ENCODE measurements around the gene FHAD1. TPM values are rescaled to one million over a fixed set of nuclear protein-coding genes. Genes with fewer than 3 reads are reported as not detected.

Gene FHAD1
- total and polyA plus RNA-seq, 2 donors (not counting 1 experiment from before 2014, with no cell fraction given) = not detected

DNA sequence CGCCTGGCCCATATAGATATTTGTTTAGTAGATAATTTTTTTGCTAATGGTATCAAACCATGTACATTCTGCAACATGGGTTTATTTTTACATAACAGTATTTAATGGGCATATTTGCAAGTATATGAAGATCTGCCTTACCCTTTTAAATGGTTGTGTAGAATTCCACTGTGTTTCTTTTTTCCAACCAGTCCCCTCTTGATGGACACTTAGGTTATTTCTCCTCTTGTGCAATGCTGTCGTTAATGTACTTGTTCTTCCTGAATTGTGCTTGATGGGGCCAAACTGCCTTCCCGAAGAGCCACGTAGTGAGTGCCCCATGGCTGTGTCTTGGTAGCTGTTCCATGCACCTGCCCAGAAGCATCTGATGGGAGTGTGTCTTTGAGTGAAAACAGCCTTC is 123.2 kb downstream of the FHAD1 start:
- intact Hi-C loops (cut with micrococcal nuclease) = no loop called here
- no peaks in the 10 kb centered on the region for H4K20me1 ChIP-seq (ENCODE audit: control insufficient read depth, insufficient read depth, low read length, poor library complexity, severe bottlenecking)
- H3K79me2 ChIP-seq (ENCODE audit: control insufficient read depth, insufficient read depth, low read length) = no peaks in the 10 kb centered on the region
- no peak overlapping the region for H3K9ac ChIP-seq (ENCODE audit: low read length)
- ATAC-seq (ENCODE audit: low read depth) (no peak), DNase-seq (no peak)
- Mint-ChIP-seq H3K27me3 (peaks cover 29% of the 10 kb centered on the region), H3K9me3 (ENCODE audit: insufficient read depth) (no peaks in the 10 kb centered on the region), H3K4me1 (no peaks in the 10 kb centered on the region), H3K4me3 (no peak overlapping the region), H3K27ac (no peak overlapping the region)
- H3K4me2 ChIP-seq (replicated peaks; ENCODE audit: low read depth, low read length, poor library complexity, severe bottlenecking) = no peak overlapping the region
- ChIA-PET POLR2A (no interaction called here), CTCF (no interaction called here)
- no peak overlapping the region for H3K27ac ChIP-seq (ENCODE audit: low read length in 2 of 2)
- no peak overlapping the region for H2AFZ ChIP-seq (ENCODE audit: insufficient read depth, low read depth, low read length, poor library complexity, severe bottlenecking)
- TF ChIP-seq, protein P1, sequence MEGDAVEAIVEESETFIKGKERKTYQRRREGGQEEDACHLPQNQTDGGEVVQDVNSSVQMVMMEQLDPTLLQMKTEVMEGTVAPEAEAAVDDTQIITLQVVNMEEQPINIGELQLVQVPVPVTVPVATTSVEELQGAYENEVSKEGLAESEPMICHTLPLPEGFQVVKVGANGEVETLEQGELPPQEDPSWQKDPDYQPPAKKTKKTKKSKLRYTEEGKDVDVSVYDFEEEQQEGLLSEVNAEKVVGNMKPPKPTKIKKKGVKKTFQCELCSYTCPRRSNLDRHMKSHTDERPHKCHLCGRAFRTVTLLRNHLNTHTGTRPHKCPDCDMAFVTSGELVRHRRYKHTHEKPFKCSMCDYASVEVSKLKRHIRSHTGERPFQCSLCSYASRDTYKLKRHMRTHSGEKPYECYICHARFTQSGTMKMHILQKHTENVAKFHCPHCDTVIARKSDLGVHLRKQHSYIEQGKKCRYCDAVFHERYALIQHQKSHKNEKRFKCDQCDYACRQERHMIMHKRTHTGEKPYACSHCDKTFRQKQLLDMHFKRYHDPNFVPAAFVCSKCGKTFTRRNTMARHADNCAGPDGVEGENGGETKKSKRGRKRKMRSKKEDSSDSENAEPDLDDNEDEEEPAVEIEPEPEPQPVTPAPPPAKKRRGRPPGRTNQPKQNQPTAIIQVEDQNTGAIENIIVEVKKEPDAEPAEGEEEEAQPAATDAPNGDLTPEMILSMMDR (IDR thresholded peaks at IDR 0.05) = no peak
- no peak for TF ChIP-seq EZH2 (IDR thresholded peaks at IDR 0.05; ENCODE audit: borderline replicate concordance, insufficient read depth, low read depth, low read length, poor library complexity, severe bottlenecking)
- no peaks in the 10 kb centered on the region for H3K9me3 ChIP-seq (ENCODE audit: control extremely low read depth in 1 of 3, control insufficient read depth in 2 of 3, insufficient read depth in 1 of 3, low read length in 2 of 3)
- H3K27me3 ChIP-seq (replicated peaks in 1 of 4; ENCODE audit: control extremely low read depth in 1 of 4, control insufficient read depth in 3 of 4, insufficient read depth in 4 of 4, low read length in 3 of 4) = peaks cover 0 to 2% (median 0%) of the 10 kb centered on the region in 4 experiments
- WGBS (ENCODE audit: insufficient coverage) = 91% methylated on average over 2 of the region's 4 CpGs
- H3K4me3 ChIP-seq (ENCODE audit: control extremely low read depth in 1 of 5, extremely low read depth in 1 of 5, insufficient read depth in 1 of 5, low read depth in 2 of 5, low read length in 4 of 5) = no peak overlapping the region
- no peaks in the 10 kb centered on the region for H3K4me1 ChIP-seq (ENCODE audit: control insufficient read depth in 2 of 2, insufficient read depth in 2 of 2, low read length in 2 of 2)
- H3K36me3 ChIP-seq (replicated peaks in 1 of 2; ENCODE audit: control extremely low read depth in 1 of 2, control insufficient read depth in 1 of 2, extremely low read depth in 1 of 2, insufficient read depth in 2 of 2, low read length in 1 of 2) = no peaks in the 10 kb centered on the region

DNA sequence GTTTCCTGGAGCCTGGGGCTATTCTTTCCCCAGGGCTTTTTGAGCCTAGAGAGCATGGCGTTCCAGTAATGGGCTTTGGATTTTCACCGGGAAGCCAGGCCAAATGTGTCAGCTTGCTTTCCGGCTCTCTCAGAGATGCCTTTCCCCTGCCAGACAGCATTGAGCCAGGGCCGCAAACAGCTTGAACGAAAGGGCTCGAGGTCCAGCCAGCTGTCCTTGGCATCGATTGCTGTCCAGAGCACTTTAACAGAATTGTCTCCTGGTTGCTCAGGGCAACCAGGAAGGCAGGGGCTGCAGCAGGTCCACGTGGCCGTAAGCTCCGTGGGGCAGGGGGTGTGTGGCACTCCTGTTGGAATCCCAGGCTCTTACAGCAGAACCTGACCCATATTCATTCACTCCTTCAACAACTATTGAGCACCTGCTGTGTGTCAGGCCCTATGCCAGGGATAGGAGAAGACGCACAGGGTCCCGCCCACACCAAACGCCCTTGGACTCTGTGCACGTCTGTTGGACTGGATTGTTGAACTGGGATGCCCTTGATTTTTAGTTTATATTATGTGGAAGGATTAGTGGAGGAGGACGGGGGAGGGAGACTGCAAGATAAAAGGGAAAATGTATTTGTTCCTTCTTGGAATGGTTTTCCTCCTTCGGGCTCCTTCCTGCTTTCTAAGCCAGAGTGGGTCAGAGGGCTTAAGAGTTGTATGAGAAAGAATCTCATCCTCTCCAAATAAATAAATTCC is 123.9 kb downstream of the FHAD1 start:
- Histone ChIP-seq H3K9me3 (ENCODE audit: control extremely low read depth in 1 of 3, control insufficient read depth in 2 of 3, insufficient read depth in 1 of 3, low read length in 2 of 3) (no peaks in the 10 kb centered on the region), H3K4me3 (ENCODE audit: control extremely low read depth in 1 of 5, extremely low read depth in 1 of 5, insufficient read depth in 1 of 5, low read depth in 2 of 5, low read length in 4 of 5) (no peak overlapping the region), H3K36me3 (replicated peaks in 1 of 2; ENCODE audit: control extremely low read depth in 1 of 2, control insufficient read depth in 1 of 2, extremely low read depth in 1 of 2, insufficient read depth in 2 of 2, low read length in 1 of 2) (no peaks in the 10 kb centered on the region), H3K27me3 (replicated peaks in 1 of 4; ENCODE audit: control extremely low read depth in 1 of 4, control insufficient read depth in 3 of 4, insufficient read depth in 4 of 4, low read length in 3 of 4) (peaks cover 0 to 3% (median 0%) of the 10 kb centered on the region in 4 experiments), H2AFZ (ENCODE audit: insufficient read depth, low read depth, low read length, poor library complexity, severe bottlenecking) (no peak overlapping the region), H4K20me1 (ENCODE audit: control insufficient read depth, insufficient read depth, low read length, poor library complexity, severe bottlenecking) (no peaks in the 10 kb centered on the region), H3K4me1 (ENCODE audit: control insufficient read depth in 2 of 2, insufficient read depth in 2 of 2, low read length in 2 of 2) (no peaks in the 10 kb centered on the region), H3K27ac (ENCODE audit: low read length in 2 of 2) (no peak overlapping the region), H3K4me2 (replicated peaks; ENCODE audit: low read depth, low read length, poor library complexity, severe bottlenecking) (no peak overlapping the region), H3K9ac (ENCODE audit: low read length) (no peak overlapping the region), H3K79me2 (ENCODE audit: control insufficient read depth, insufficient read depth, low read length) (no peaks in the 10 kb centered on the region)
- no peak for ATAC-seq (ENCODE audit: low read depth)
- H3K27me3 Mint-ChIP-seq = peaks cover 32% of the 10 kb centered on the region
- WGBS (ENCODE audit: insufficient coverage) = 90% methylated on average over 14 of the region's 16 CpGs
- H3K4me1 Mint-ChIP-seq = no peaks in the 10 kb centered on the region
- no peaks in the 10 kb centered on the region for H3K9me3 Mint-ChIP-seq (ENCODE audit: insufficient read depth)
- no peak overlapping the region for H3K4me3 Mint-ChIP-seq
- no peak overlapping the region for H3K27ac Mint-ChIP-seq
- CTCF ChIA-PET = interaction anchor here (1.8 kb wide), 1 partner anchor 61 kb away, joined by 4 read pairs; no protein-coding TSS in a partner anchor
- POLR2A ChIA-PET = no interaction called here
- DNase-seq = no peak
- TF ChIP-seq EZH2 (IDR thresholded peaks at IDR 0.05; ENCODE audit: borderline replicate concordance, insufficient read depth, low read depth, low read length, poor library complexity, severe bottlenecking) = no peak
- TF ChIP-seq, protein P1 (IDR thresholded peaks at IDR 0.05) = no peak
- intact Hi-C loops (cut with micrococcal nuclease) = no loop called here
